Amniotic epithelial cell (primary cell): ENCODE data around the gene TLCD3B.

ENCODE experiments used
- DNase-seq: peaks from one replicate; pipeline ENCODE4 v3.0.0-alpha.2; 2010; ENCODE audit warnings: low read depth

The TLCD3B gene, protein sequence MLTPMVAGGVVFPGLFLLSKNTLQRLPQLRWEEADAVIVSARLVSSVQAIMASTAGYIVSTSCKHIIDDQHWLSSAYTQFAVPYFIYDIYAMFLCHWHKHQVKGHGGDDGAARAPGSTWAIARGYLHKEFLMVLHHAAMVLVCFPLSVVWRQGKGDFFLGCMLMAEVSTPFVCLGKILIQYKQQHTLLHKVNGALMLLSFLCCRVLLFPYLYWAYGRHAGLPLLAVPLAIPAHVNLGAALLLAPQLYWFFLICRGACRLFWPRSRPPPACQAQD

DNA sequence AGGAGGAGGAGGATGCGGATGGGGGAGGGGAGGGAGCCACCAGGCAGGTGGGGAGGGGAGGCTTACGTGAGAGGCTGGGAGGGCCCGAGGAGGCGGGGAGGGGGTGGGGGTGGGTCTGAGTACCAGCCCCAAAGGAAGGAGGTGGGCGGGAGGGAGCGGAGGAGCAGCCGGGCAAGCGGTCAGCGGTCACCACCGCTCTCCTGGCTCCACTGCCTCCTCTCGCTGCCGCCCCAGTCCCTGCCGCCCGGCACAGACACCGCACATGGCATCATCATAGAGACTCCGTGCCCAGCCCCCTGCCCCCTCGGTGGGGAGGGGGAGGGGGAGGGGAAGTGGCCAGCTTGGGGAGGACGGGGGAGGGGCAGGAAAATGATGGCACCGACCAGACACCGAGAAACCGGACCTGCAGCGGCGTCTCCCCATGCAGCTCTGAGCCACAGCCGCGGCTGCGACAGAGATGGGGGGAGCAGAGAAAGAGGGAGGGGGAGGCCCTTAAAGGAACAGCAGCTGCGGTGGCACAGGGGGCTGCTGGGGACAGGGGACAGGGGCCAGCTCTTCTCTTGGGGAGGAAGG is at the start of gene TLCD3B:
Gene TLCD3B (minus strand): TSS at position 431 of the 573 bp plus-strand sequence. CDS start 744 bp downstream, outside the sequence.
- no peak for DNase-seq

DNA sequence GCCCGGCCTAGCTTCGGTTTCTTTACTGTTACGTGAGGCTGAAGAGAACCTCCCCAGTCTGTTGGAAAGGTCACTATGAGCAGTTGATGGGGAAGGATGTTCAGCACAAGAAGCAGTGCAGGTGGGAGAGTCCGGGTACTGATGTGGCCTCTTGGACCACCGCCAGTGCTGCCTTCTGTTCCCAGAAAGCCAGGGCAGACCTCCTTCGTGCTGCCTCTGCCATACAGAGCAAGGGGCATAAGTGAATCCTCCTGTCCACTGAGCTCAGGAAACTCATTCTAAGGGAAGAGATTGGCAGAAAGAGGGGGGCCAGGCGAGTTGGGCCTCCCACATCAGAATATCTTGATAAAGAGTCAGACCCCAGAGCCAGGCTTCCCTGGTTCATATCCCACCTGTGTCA is 48.4 kb upstream of the TLCD3B start:
- no peak for DNase-seq

DNA sequence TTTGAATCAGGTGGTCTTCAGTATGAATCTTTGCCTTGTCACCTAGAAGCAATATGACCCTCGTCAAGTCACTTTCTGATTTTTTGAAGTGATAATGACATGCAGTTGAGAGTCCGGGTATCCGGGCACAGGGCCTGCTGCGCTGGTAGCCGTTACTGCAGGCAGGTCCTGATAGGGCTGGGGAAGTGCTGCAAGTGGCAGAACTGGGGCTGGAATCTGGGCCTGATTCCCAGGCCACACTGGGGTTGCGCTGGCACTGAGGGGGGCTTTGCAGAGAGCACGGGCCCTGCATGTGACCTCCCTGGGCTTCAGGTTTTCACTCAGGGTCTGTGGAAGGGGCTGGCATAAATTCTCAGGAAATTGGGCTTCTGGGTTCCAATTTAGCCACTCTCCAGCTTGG is 47.7 kb upstream of the TLCD3B start:
- no peak for DNase-seq

DNA sequence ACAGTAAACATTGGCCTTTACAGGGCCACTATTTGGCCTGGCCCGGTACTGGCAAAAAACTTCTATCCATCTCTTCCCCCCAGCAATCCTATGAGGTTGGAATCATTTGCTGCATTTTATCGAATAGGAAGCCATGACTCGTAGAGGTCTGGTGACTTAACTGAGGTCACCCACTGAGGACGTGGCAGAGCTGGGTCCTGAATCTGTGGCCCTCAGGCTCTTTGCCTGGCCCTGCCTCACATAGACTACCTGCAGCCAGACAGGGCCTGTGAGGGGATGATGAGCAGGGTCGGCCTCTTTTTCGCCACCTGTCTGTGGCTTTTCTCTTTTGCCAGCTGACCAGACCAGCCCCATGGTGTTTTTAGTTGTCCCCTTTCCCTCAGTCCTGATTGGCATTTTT is 46.6 kb upstream of the TLCD3B start:
- DNase-seq, result no peak

DNA sequence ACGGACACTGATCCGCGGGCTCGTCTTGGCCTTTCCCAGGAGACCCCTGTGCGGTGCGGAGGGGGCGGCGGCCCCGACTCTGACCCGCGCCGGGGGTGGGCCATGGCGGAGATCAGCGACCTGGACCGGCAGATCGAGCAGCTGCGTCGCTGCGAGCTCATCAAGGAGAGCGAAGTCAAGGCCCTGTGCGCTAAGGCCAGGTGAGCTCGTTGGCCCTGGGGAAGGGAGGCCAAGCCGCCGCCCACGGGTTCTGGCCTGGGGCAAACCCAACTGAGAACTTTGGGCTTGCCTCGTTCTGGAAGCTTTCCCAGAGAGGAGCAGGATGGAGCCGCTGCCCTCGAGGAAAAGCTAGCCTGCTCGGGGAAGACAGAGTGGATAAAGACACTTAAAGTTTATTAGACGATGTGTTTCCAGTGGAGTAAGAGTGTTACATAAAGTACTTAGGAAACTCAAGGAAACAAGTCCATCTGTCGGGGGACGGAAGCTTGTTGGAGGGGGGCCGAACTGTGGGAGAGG is 45.3 kb upstream of the TLCD3B start:
- no peak for DNase-seq

DNA sequence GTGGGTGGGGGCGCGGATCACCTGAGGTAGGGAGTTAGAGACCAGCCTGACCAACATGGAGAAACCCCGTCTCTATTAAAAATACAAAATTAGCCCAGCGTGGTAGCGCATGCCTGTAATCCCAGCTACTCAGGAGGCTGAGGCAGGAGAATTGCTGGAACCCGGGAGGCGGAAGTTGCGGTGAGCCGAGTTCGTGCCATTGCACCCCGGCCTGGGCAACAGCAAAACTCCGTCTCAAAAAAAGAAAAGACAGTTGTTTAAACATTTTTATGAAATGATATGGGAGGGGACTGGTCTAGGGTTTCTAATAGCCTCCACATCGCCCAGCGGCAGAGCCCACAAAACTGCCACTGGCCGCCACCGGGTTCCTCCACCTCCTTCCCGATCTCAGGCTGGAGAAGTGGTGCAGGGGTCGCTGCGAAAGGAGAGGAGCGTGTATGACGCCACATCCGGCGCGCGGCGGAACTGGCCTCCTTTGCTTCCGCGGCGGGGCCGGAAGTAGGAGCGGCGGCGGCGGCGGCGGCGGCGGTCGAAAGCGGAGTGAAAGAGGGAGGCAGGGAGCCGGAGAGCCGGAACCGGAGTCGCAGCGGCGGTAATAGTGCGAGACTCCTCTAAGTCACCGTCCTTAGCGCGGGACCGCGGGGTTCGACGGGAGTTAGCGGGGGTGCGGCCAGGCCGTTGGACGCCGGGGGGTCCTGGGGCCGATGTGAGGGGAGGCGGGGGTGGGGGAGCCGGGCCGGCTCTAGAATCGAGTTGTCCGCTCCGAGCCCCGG is 44.6 kb upstream of the TLCD3B start, which contains the start of gene PPP4C:
Gene PPP4C (plus strand): TSS at position 492 of the 773 bp plus-strand sequence. CDS start 384 bp downstream, outside the sequence.
- peak; percentile 84 for DNase-seq

DNA sequence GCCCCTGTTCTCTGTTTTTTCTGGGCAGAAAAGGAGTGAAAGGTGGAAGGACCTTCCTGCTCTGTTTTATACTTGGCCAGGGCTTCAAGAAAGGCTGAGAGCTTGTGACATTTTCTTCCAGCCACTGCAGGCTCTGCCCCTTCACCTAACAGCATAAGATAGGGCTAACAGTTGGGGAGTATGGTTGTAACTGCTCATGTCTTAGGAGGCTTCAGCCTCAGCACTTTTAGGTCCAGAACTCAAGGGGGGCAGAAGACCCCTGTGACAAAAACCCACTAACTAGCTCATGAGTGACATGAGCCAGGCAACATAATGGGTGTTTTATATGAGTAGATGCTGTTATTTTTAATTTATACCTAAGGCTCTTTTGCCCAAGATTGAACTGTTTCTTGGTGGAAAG is 39.4 kb upstream of the TLCD3B start:
- no peak for DNase-seq

DNA sequence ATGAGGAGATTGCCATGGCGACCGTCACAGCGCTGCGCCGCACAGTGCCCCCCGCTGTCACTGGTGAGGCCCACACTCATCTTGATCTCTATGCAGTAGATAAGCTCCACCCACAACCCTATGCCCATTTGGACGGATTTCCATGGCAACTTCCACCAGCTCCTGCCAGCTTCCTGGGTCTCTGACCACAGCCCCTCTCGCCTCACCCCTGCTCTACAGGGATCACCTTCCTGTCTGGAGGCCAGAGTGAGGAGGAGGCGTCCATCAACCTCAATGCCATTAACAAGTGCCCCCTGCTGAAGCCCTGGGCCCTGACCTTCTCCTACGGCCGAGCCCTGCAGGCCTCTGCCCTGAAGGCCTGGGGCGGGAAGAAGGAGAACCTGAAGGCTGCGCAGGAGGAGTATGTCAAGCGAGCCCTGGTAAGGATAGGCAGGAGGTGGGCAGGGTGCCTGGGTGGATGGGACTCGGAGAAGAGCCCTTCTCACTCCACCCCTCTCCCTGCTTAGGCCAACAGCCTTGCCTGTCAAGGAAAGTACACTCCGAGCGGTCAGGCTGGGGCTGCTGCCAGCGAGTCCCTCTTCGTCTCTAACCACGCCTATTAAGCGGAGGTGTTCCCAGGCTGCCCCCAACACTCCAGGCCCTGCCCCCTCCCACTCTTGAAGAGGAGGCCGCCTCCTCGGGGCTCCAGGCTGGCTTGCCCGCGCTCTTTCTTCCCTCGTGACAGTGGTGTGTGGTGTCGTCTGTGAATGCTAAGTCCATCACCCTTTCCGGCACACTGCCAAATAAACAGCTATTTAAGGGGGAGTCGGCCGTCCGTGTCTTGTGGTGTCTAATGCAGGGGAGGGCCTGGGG is 38.8 kb upstream of the TLCD3B start:
- DNase-seq, result no peak

DNA sequence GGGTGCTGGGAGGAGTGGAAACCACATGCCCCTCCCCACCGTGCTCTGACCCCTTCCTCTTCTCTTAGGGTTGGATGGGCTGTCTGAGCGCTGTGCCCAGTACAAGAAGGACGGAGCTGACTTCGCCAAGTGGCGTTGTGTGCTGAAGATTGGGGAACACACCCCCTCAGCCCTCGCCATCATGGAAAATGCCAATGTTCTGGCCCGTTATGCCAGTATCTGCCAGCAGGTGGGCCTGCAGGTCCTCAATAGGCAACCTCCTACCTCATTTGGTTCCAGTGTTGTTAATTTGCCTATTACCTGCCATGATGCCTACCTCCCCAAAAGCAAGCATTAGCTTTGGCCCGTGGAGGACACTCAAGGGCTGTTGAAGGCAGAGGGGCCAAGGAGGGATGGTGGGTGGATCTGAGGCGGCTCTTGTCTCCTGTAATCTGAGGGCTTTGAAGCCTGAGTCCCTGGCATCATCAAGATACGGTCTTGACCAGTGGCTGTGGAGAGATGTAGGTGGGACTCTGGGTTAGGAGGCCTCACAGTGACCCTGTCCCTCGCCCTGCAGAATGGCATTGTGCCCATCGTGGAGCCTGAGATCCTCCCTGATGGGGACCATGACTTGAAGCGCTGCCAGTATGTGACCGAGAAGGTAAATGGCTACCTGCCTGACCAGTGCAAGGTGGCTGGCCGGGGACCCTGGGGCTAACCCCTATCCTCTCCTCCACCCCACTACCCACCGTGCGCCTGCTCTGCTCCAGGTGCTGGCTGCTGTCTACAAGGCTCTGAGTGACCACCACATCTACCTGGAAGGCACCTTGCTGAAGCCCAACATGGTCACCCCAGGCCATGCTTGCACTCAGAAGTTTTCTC is 37.9 kb upstream of the TLCD3B start:
- DNase-seq, result no peak

DNA sequence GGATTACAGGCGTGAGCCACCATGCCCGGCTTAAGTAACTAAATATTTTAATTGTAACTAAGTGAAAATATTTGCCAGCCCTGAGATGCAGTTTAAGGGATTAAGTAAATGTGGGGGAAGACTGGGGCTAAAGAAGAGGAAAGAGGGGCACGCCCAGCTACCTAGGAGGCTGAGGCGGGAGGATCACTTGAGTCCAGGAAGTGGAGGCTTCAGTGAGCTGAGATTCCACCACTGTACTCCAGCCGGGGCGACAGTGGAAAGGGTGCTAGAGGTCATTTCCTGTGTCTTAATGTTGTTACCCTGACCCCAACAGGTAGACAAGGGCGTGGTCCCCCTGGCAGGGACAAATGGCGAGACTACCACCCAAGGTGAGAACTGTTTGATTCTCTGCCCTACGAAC is 37.3 kb upstream of the TLCD3B start:
- no peak for DNase-seq

DNA sequence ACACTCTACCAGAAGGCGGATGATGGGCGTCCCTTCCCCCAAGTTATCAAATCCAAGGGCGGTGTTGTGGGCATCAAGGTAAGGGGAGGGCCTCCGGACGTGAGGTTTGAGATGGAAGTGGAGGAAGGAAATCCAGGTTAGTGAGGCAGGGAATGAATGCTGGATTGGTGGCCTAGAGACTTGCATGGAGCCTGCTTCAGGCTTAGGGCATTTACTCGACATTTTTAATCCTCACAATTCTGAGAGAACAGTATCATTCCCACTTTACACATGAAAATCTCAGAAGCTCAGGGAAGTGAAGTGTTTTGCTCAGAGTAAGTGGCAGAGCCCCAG is 36.5 kb upstream of the TLCD3B start:
- DNase-seq, result no peak

DNA sequence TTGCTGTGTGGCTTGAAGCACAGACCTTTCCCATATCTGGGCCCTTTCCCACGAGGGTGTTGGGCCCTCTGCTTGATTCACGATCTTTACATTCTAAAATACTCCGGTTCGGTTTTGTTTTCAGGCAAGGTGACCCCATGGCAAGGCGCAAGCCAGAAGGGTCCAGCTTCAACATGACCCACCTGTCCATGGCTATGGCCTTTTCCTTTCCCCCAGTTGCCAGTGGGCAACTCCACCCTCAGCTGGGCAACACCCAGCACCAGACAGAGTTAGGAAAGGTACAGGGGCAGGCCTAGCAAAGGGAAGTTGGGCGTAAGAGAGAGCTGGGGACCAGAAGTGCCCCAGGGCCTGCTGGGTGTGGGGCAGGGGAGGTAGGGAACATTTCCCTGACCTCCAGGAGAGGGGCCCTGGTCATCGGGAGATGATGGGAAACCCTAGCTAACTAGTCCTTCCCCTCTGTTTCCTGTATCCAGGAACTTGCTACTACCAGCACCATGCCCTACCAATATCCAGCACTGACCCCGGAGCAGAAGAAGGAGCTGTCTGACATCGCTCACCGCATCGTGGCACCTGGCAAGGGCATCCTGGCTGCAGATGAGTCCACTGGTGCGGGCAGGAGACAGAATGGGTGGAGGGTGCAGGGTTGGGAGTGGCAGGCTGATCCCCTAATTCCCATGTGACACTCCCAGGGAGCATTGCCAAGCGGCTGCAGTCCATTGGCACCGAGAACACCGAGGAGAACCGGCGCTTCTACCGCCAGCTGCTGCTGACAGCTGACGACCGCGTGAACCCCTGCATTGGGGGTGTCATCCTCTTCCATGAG is 35.9 kb upstream of the TLCD3B start:
- DNase-seq, result no peak

DNA sequence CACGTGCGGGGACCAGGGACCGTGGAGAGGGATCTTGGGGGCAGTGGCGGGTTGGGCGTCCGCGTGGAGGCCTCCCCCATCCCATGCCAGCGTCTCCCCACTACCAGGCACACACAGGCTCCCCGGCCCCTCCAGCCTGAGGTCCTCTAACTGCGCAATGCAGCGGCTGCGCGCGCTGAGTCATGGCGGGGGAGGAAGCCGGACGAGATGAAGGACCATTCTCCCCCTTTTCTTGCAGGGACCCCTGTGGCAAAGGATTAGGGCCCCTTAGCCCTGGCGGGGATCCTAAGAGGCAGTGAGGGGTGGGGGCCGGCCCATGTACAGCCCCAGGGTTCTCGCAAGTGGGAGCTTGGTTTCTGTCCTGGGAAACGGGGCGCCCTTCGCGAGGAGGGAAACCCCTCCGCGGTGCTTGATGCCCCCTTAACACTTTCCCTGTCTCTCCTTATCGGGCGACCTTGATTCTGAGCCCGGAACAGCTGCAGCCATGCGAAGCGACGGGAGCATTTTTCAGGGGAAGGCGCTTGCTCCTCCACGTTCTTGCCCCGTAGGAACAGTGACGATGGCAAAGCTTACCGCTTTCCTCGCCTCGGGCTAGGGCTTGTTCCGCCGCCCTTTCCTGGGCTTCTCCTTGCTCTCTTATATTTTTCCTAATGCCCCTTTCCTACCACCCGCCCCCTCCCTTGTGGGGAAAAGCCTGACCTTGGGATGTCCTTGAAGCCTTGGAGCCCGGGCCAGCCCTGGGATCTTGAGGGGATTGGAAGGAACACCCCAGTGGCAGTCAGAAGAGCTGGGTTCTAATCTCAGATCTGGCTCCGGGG is 35.1 kb upstream of the TLCD3B start:
- DNase-seq, result peak; percentile 77

DNA sequence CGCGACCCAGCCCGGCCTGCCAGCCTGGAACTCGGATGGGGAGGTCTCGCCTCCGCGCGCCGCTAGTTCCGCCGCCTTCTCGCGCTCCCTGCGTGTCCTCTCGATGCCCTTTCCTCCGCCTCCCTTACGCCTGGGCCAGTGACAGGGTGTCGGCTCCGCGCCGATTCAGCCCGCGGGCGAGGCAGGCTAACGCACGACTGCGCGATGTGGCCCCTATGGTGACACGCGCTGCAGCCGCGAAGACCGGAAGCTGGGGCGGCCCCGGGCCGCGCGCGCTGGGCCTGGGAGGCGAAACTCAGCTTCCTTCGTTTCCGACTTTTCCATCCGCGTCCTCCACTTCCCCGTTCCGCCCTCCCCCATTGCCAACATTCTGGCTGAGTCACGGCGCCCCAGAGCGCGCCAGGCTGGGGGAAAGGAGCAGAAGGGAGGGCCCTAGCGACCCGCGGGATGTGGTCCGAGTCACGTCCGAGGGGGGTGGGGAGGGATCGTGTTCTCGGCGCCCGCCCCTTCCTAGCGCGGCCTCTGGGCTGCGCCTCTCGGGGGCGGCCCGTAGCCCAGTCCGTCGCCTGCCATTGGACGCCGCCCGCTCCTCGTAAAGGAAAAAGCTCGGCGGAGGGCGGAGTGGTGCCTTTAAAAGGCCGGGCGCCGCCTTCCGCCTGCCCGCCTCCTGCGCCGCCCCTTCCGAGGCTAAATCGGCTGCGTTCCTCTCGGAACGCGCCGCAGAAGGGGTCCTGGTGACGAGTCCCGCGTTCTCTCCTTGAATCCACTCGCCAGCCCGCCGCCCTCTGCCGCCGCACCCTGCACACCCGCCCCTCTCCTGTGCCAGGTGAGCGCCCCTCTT is 34.3 kb upstream of the TLCD3B start, which contains the start of gene ALDOA:
Gene ALDOA (plus strand): TSS at position 659 of the 841 bp plus-strand sequence. CDS start 1,138 bp downstream, outside the sequence.
- DNase-seq, result peak; percentile 98

DNA sequence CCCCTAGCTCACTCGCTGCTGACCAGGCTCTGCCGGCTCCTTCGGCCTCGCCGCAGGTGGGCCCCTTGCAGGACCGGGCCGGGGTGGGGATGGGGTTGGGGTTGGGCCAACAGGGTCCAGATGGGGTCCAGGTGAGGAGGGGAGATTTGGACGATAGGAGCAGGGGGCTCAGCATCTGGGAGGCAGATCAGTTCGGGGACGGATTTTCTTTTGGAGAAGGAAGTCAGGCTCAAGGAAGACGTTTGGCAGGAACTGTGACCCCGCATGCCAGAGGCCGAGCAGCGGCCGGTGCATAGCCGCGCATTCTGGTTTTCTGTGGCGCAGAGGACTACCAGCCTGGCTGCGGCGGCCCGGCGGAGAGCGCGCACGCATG is 33.6 kb upstream of the TLCD3B start:
- no peak for DNase-seq

DNA sequence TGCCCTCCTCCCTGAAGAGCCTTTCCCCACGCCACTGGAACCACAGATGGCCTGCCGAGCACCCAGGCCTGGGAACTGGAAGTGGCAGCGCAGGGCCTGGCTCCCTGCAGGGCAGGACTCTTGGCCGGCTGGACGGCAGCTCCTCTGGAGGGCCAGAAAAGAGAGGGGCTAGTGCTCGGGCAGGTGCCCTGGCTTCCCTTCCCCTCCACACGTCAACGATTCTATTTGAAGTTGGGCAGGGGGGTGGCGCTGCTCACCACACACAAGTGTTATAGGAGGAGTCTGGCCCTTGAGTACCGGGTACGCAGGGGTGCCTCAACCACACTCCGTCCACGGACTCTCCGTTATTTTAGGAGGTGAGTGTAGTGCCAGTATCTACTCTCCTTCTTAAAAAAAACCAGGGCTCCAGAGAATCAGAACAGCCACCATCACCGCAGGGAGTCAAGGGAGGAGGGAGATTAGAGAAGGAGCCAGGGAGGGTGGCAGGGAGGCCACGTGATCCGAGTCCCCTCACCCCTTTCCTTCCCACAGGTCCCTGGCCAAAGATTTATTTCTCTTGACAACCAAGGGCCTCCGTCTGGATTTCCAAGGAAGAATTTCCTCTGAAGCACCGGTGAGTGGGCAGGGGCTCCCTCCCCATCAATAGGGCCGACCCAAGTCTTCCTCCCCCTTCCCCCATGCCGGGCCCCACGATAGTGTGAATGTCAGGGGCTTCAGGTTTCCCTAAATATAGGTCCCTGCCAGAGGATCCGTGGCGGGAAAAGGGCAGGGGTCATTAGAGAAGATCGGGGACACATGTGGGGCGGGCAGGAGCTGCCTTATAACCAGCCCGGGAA is 33.0 kb upstream of the TLCD3B start:
- DNase-seq, result peak; percentile 55

DNA sequence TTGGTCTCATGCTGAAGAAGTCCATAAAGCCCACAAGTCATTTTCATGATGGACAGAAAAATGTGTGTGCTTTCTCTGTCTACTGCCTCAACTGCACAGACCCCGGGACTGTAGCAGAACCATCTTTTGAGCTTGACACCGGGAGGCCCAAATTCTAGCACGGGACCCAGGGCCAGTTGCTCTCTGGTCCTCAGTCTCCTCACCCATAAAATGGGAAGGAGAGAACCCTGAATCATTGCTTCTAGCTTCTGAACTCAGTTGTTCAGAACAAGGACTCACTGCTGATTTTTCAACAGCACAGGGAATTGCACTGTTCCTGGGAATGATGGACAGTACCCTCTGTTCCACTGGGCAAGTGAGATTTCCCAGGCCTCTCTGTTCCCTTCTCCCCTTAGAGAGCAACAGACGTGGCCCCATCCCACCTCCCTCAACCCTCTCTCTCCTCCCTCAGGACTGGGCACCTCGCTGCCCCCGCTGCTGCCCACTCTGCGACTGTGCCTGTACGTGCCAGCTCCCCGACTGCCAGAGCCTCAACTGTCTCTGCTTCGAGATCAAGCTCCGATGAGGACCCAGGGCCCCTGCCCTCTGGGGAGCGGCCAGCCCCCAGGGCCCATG is 32.3 kb upstream of the TLCD3B start:
- no peak for DNase-seq
